ENCODE measurements around the gene USP11. TPM values are rescaled to one million over a fixed set of nuclear protein-coding genes. Genes with fewer than 3 reads are reported as not detected.
"Not testable (repeated sequence)": the region's sequence is repeated elsewhere in the genome, so short reads cannot be mapped to it uniquely, and the experiment has no call there.

USP11 gene
- polyA plus RNA-seq, 1 donor (not counting 4 experiments of a cell fraction or from before 2014, with no cell fraction given): 6.3 TPM

DNA sequence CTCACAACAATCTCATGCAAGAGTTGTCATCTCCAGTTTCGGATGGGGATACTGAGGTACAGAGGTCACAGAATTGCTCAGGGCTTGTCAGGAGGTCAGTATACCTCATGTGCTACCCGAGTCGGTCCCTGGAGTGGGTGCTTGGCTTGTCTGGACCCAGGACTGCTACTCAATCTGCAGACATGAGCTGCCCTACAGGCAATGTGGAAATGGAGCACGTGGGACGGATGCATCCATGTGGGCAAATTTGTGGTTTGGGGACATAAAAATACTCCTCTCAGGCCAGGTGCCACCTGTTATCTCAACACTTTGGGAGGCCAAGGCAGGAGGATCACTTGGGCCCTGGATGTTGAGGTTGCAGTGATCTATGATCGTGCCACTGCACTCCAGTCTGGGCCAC, 15.8 kb downstream of the USP11 start:
- Histone ChIP-seq H3K4me2 (ENCODE audit: control insufficient read depth, extremely low read depth, insufficient read depth, low read depth, low read length) (no peak overlapping the region), H3K79me2 (ENCODE audit: control insufficient read depth, insufficient read depth, low read length) (no peaks in the 10 kb centered on the region), H3K4me3 (ENCODE audit: control insufficient read depth in 2 of 3, extremely low read depth in 1 of 3, insufficient read depth in 2 of 3, low read depth in 1 of 3, low read length in 3 of 3) (no peak overlapping the region), H3K9me1 (ENCODE audit: control insufficient read depth, extremely low read depth, insufficient read depth, low read length) (no peaks in the 10 kb centered on the region), H2AFZ (ENCODE audit: control insufficient read depth, low read length) (no peak overlapping the region), H3K36me3 (ENCODE audit: control insufficient read depth in 2 of 2, extremely low read depth in 1 of 2, insufficient read depth in 2 of 2, low read length in 2 of 2) (no peaks in the 10 kb centered on the region), H3K27me3 (ENCODE audit: control insufficient read depth, extremely low read depth, insufficient read depth, low read length) (no peaks in the 10 kb centered on the region), H3K9me3 (ENCODE audit: control insufficient read depth, low read depth, low read length) (no peaks in the 10 kb centered on the region), H3K9ac (ENCODE audit: control insufficient read depth, extremely low read depth, insufficient read depth, low read length) (no peak overlapping the region), H3K4me1 (ENCODE audit: control insufficient read depth, extremely low read depth, insufficient read depth, low read length) (no peaks in the 10 kb centered on the region), H4K20me1 (ENCODE audit: control insufficient read depth, extremely low read depth, insufficient read depth, low read length) (no peaks in the 10 kb centered on the region), H3K27ac (ENCODE audit: control insufficient read depth, insufficient read depth, low read length) (no peak overlapping the region)
- FAIRE-seq (no peak), DNase-seq (ENCODE audit: low read depth, low spot score) (no peak)
- dilution Hi-C loops (cut with MboI; ENCODE audit: extremely low pct_ligation_motif_present, low sequenced_read_pairs): no loop called here
- no peak for TF ChIP-seq EZH2 (IDR thresholded peaks at IDR 0.05; ENCODE audit: low read length)
- TF ChIP-seq, protein P1, sequence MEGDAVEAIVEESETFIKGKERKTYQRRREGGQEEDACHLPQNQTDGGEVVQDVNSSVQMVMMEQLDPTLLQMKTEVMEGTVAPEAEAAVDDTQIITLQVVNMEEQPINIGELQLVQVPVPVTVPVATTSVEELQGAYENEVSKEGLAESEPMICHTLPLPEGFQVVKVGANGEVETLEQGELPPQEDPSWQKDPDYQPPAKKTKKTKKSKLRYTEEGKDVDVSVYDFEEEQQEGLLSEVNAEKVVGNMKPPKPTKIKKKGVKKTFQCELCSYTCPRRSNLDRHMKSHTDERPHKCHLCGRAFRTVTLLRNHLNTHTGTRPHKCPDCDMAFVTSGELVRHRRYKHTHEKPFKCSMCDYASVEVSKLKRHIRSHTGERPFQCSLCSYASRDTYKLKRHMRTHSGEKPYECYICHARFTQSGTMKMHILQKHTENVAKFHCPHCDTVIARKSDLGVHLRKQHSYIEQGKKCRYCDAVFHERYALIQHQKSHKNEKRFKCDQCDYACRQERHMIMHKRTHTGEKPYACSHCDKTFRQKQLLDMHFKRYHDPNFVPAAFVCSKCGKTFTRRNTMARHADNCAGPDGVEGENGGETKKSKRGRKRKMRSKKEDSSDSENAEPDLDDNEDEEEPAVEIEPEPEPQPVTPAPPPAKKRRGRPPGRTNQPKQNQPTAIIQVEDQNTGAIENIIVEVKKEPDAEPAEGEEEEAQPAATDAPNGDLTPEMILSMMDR (optimal IDR thresholded peaks at IDR 0.05 in 1 of 3, IDR thresholded peaks at IDR 0.05 in 1 of 3, conservative IDR thresholded peaks at IDR 0.05 in 1 of 3; ENCODE audit: extremely low read depth in 1 of 3, insufficient read depth in 2 of 3, low read length in 3 of 3): no peak

GRCh38 chrX:47250017-47250347, 17.2 kb downstream of the USP11 start:
- H3K4me3 ChIP-seq (ENCODE audit: control insufficient read depth in 2 of 3, extremely low read depth in 1 of 3, insufficient read depth in 2 of 3, low read depth in 1 of 3, low read length in 3 of 3): no peak overlapping the region
- no peaks in the 10 kb centered on the region for H3K27me3 ChIP-seq (ENCODE audit: control insufficient read depth, extremely low read depth, insufficient read depth, low read length)
- no peaks in the 10 kb centered on the region for H3K9me3 ChIP-seq (ENCODE audit: control insufficient read depth, low read depth, low read length)
- DNase-seq (ENCODE audit: low read depth, low spot score) (no peak), FAIRE-seq (no peak)
- no peaks in the 10 kb centered on the region for H3K79me2 ChIP-seq (ENCODE audit: control insufficient read depth, insufficient read depth, low read length)
- no peaks in the 10 kb centered on the region for H3K9me1 ChIP-seq (ENCODE audit: control insufficient read depth, extremely low read depth, insufficient read depth, low read length)
- H2AFZ ChIP-seq (ENCODE audit: control insufficient read depth, low read length): no peak overlapping the region
- H3K4me2 ChIP-seq (ENCODE audit: control insufficient read depth, extremely low read depth, insufficient read depth, low read depth, low read length): no peak overlapping the region
- no peaks in the 10 kb centered on the region for H4K20me1 ChIP-seq (ENCODE audit: control insufficient read depth, extremely low read depth, insufficient read depth, low read length)
- H3K36me3 ChIP-seq (ENCODE audit: control insufficient read depth in 2 of 2, extremely low read depth in 1 of 2, insufficient read depth in 2 of 2, low read length in 2 of 2): no peaks in the 10 kb centered on the region
- dilution Hi-C loops (cut with MboI; ENCODE audit: extremely low pct_ligation_motif_present, low sequenced_read_pairs): no loop called here
- no peak overlapping the region for H3K9ac ChIP-seq (ENCODE audit: control insufficient read depth, extremely low read depth, insufficient read depth, low read length)
- H3K27ac ChIP-seq (ENCODE audit: control insufficient read depth, insufficient read depth, low read length): no peak overlapping the region
- no peaks in the 10 kb centered on the region for H3K4me1 ChIP-seq (ENCODE audit: control insufficient read depth, extremely low read depth, insufficient read depth, low read length)
- TF ChIP-seq, protein P1 (optimal IDR thresholded peaks at IDR 0.05 in 1 of 3, IDR thresholded peaks at IDR 0.05 in 1 of 3, conservative IDR thresholded peaks at IDR 0.05 in 1 of 3; ENCODE audit: extremely low read depth in 1 of 3, insufficient read depth in 2 of 3, low read length in 3 of 3): no peak
- no peak for TF ChIP-seq EZH2 (IDR thresholded peaks at IDR 0.05; ENCODE audit: low read length)

GRCh38 chrX:47257620-47258019, 24.8 kb downstream of the USP11 start:
- H4K20me1 ChIP-seq (ENCODE audit: control insufficient read depth, extremely low read depth, insufficient read depth, low read length); H3K36me3 ChIP-seq (ENCODE audit: control insufficient read depth in 2 of 2, extremely low read depth in 1 of 2, insufficient read depth in 2 of 2, low read length in 2 of 2); dilution Hi-C loops (cut with MboI; ENCODE audit: extremely low pct_ligation_motif_present, low sequenced_read_pairs); H3K4me1 ChIP-seq (ENCODE audit: control insufficient read depth, extremely low read depth, insufficient read depth, low read length); H3K9me3 ChIP-seq (ENCODE audit: control insufficient read depth, low read depth, low read length); H3K27me3 ChIP-seq (ENCODE audit: control insufficient read depth, extremely low read depth, insufficient read depth, low read length); DNase-seq (ENCODE audit: low read depth, low spot score); H3K4me2 ChIP-seq (ENCODE audit: control insufficient read depth, extremely low read depth, insufficient read depth, low read depth, low read length); H2AFZ ChIP-seq (ENCODE audit: control insufficient read depth, low read length); H3K79me2 ChIP-seq (ENCODE audit: control insufficient read depth, insufficient read depth, low read length); H3K9ac ChIP-seq (ENCODE audit: control insufficient read depth, extremely low read depth, insufficient read depth, low read length); H3K27ac ChIP-seq (ENCODE audit: control insufficient read depth, insufficient read depth, low read length); H3K4me3 ChIP-seq (ENCODE audit: control insufficient read depth in 2 of 3, extremely low read depth in 1 of 3, insufficient read depth in 2 of 3, low read depth in 1 of 3, low read length in 3 of 3); FAIRE-seq; H3K9me1 ChIP-seq (ENCODE audit: control insufficient read depth, extremely low read depth, insufficient read depth, low read length): not testable (repeated sequence)
